ENCODE measurements around the gene POLDIP2. TPM values are rescaled to one million over a fixed set of nuclear protein-coding genes. Genes with fewer than 3 reads are reported as not detected.
"Not testable (repeated sequence)": the region's sequence is repeated elsewhere in the genome, so short reads cannot be mapped to it uniquely, and the experiment has no call there.

The POLDIP2 gene
- total and polyA plus RNA-seq, 7 experiments from 2014 or later: 27.9 to 89.3 (median 31.1) TPM

GRCh38 chr17:28343491-28343932 is 13.8 kb downstream of the POLDIP2 start:
- H3K4me3 Mint-ChIP-seq: no peak overlapping the region
- no peaks in the 10 kb centered on the region for H3K9me3 Mint-ChIP-seq
- ATAC-seq: peak; percentile 32
- peaks cover 0 to 40% (median 4%) of the 10 kb centered on the region in 5 donors for H3K36me3 Mint-ChIP-seq
- ChIA-PET POLR2A (no interaction called here), CTCF (no interaction called here)
- intact Hi-C loops (cut with micrococcal nuclease): no loop called here
- Histone ChIP-seq H3K27ac (ENCODE audit: low read depth, low read length) (no peak overlapping the region), H3K36me3 (ENCODE audit: control insufficient read depth in 2 of 3, insufficient read depth in 3 of 3, low read length in 3 of 3) (peaks cover 3 to 92% (median 14%) of the 10 kb centered on the region in 3 experiments), H3K9me3 (ENCODE audit: control insufficient read depth in 2 of 3, low read length in 3 of 3) (no peaks in the 10 kb centered on the region), H3K27me3 (ENCODE audit: control insufficient read depth in 2 of 2, insufficient read depth in 2 of 2, low read length in 2 of 2) (no peaks in the 10 kb centered on the region), H3K4me1 (ENCODE audit: control insufficient read depth in 2 of 2, insufficient read depth in 2 of 2, low read length in 2 of 2) (no peaks in the 10 kb centered on the region), H3K4me3 (ENCODE audit: low read length) (no peak overlapping the region)
- peak overlapping the region in 6 of 9 donors; percentile 16 to 62 (median 42) for H3K27ac Mint-ChIP-seq
- H3K27me3 Mint-ChIP-seq: no peaks in the 10 kb centered on the region
- DNase-seq: no peak
- peaks cover 0 to 10% (median 3%) of the 10 kb centered on the region in 7 donors for H3K4me1 Mint-ChIP-seq

GRCh38 chr17:28342313-28342712 is 15.0 kb downstream of the POLDIP2 start:
- CTCF ChIA-PET: no interaction called here
- H3K4me3 Mint-ChIP-seq: no peak overlapping the region
- Histone ChIP-seq H3K4me3 (ENCODE audit: low read length) (no peak overlapping the region), H3K9me3 (ENCODE audit: control insufficient read depth in 2 of 3, low read length in 3 of 3) (no peaks in the 10 kb centered on the region), H3K27me3 (ENCODE audit: control insufficient read depth in 2 of 2, insufficient read depth in 2 of 2, low read length in 2 of 2) (no peaks in the 10 kb centered on the region), H3K36me3 (ENCODE audit: control insufficient read depth in 2 of 3, insufficient read depth in 3 of 3, low read length in 3 of 3) (peaks cover 0 to 80% (median 10%) of the 10 kb centered on the region in 3 experiments), H3K27ac (ENCODE audit: low read depth, low read length) (no peak overlapping the region), H3K4me1 (ENCODE audit: control insufficient read depth in 2 of 2, insufficient read depth in 2 of 2, low read length in 2 of 2) (no peaks in the 10 kb centered on the region)
- POLR2A ChIA-PET: interaction anchor here (0.6 to 1.2 kb wide), 2 partner anchors 10 to 29 kb away, joined by 3 to 5 read pairs; partner anchors contain the start of gene SARM1
- H3K9me3 Mint-ChIP-seq: no peaks in the 10 kb centered on the region
- no peak for DNase-seq
- H3K27ac Mint-ChIP-seq: peak overlapping the region in 1 of 9 donors; percentile 9
- peaks cover 0 to 35% (median 4%) of the 10 kb centered on the region in 5 donors for H3K36me3 Mint-ChIP-seq
- peaks cover 3 to 21% (median 14%) of the 10 kb centered on the region in 7 donors for H3K4me1 Mint-ChIP-seq
- ATAC-seq: no peak
- H3K27me3 Mint-ChIP-seq: no peaks in the 10 kb centered on the region
- intact Hi-C loops (cut with micrococcal nuclease): no loop called here

DNA sequence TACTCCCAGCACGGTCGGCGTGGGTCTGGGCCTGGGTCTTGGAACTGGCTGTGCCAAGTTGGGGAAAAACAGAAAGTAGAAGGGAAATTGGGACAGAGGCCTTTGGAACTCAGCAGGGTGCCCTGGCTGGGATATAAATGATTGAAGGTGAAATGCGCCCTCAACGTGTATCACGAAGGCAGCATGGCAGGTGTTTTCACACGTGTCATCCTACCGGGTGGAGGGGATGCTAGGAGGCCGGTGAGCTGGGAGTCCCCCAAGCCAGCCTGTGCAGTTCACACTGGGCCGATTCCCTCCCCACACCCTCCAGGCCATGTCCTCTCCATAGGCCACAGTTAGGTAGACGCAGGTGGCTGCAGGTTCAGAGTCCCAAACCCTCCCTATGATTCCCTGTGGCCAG is 15.8 kb downstream of the POLDIP2 start:
- intact Hi-C loops (cut with micrococcal nuclease): no loop called here
- ChIA-PET POLR2A (interaction anchor here (1.2 kb wide), 1 partner anchor 30 kb away, joined by 3 read pairs; the partner anchor contains the start of gene SARM1), CTCF (no interaction called here)
- no peaks in the 10 kb centered on the region for H3K9me3 ChIP-seq (ENCODE audit: control insufficient read depth in 2 of 3, low read length in 3 of 3)
- DNase-seq: no peak
- Mint-ChIP-seq H3K9me3 (no peaks in the 10 kb centered on the region), H3K27me3 (no peaks in the 10 kb centered on the region), H3K36me3 (peaks cover 0 to 31% (median 4%) of the 10 kb centered on the region in 5 donors), H3K4me3 (no peak overlapping the region), H3K4me1 (peaks cover 9 to 29% (median 22%) of the 10 kb centered on the region in 7 donors), H3K27ac (no peak overlapping the region)
- H3K4me1 ChIP-seq (ENCODE audit: control insufficient read depth in 2 of 2, insufficient read depth in 2 of 2, low read length in 2 of 2): peaks cover 2 to 3% of the 10 kb centered on the region in 2 donors
- H3K4me3 ChIP-seq (ENCODE audit: low read length): no peak overlapping the region
- H3K27ac ChIP-seq (ENCODE audit: low read depth, low read length): no peak overlapping the region
- peaks cover 0 to 72% (median 10%) of the 10 kb centered on the region in 3 experiments for H3K36me3 ChIP-seq (ENCODE audit: control insufficient read depth in 2 of 3, insufficient read depth in 3 of 3, low read length in 3 of 3)
- H3K27me3 ChIP-seq (ENCODE audit: control insufficient read depth in 2 of 2, insufficient read depth in 2 of 2, low read length in 2 of 2): no peaks in the 10 kb centered on the region
- no peak for ATAC-seq

- no peaks in the 10 kb centered on the region for H3K27me3 ChIP-seq (ENCODE audit: control insufficient read depth in 2 of 2, insufficient read depth in 2 of 2, low read length in 2 of 2)
- H3K4me3 Mint-ChIP-seq: peak overlapping the region in 1 of 10 donors; percentile 34
- intact Hi-C loops (cut with micrococcal nuclease): no loop called here
- peaks cover 7 to 9% of the 10 kb centered on the region in 2 donors for H3K4me1 ChIP-seq (ENCODE audit: control insufficient read depth in 2 of 2, insufficient read depth in 2 of 2, low read length in 2 of 2)
- H3K36me3 Mint-ChIP-seq: peaks cover 0 to 31% (median 4%) of the 10 kb centered on the region in 5 donors
- DNase-seq (no peak), ATAC-seq (no peak)
- H3K9me3 ChIP-seq (ENCODE audit: control insufficient read depth in 2 of 3, low read length in 3 of 3): no peaks in the 10 kb centered on the region
- H3K4me3 ChIP-seq (ENCODE audit: low read length): no peak overlapping the region
- ChIA-PET POLR2A (interaction anchor here (0.9 kb wide), 1 partner anchor 612 kb away, joined by 3 read pairs; no protein-coding TSS in a partner anchor), CTCF (no interaction called here)
- H3K4me1 Mint-ChIP-seq: peaks cover 11 to 37% (median 30%) of the 10 kb centered on the region in 7 donors
- H3K27ac ChIP-seq (ENCODE audit: low read depth, low read length): no peak overlapping the region
- H3K36me3 ChIP-seq (ENCODE audit: control insufficient read depth in 2 of 3, insufficient read depth in 3 of 3, low read length in 3 of 3): peaks cover 0 to 66% (median 10%) of the 10 kb centered on the region in 3 experiments
- H3K27ac Mint-ChIP-seq: peak overlapping the region in 1 of 9 donors; percentile 77
- H3K27me3 Mint-ChIP-seq: no peaks in the 10 kb centered on the region
- no peaks in the 10 kb centered on the region for H3K9me3 Mint-ChIP-seq
These were observed 17.0 kb downstream of the POLDIP2 start for GRCh38 chr17:28340374-28340773.

GRCh38 chr17:28339431-28339830 is 17.9 kb downstream of the POLDIP2 start:
- peaks cover 0 to 56% (median 10%) of the 10 kb centered on the region in 3 experiments for H3K36me3 ChIP-seq (ENCODE audit: control insufficient read depth in 2 of 3, insufficient read depth in 3 of 3, low read length in 3 of 3)
- peaks cover 17 to 46% (median 39%) of the 10 kb centered on the region in 7 donors for H3K4me1 Mint-ChIP-seq
- no peak overlapping the region for H3K27ac ChIP-seq (ENCODE audit: low read depth, low read length)
- H3K4me3 ChIP-seq (ENCODE audit: low read length): no peak overlapping the region
- ATAC-seq: no peak
- H3K9me3 Mint-ChIP-seq: no peaks in the 10 kb centered on the region
- intact Hi-C loops (cut with micrococcal nuclease): loop anchor here (5.0 to 10.0 kb wide), 3 partner anchors 205 to 323 kb away; partner anchors contain the start of genes BLTP2 (in 1 of the 2), SDF2 (in 1 of the 2) and SUPT6H (in 1 of the 2)
- H3K27ac Mint-ChIP-seq: no peak overlapping the region
- H3K4me1 ChIP-seq (ENCODE audit: control insufficient read depth in 2 of 2, insufficient read depth in 2 of 2, low read length in 2 of 2): peaks cover 11 to 13% of the 10 kb centered on the region in 2 donors
- ChIA-PET CTCF (no interaction called here), POLR2A (interaction anchor here (2.7 kb wide), 1 partner anchor 18 kb away, joined by 12 read pairs; the partner anchor contains the start of gene POLDIP2)
- H3K36me3 Mint-ChIP-seq: peaks cover 0 to 27% (median 4%) of the 10 kb centered on the region in 5 donors
- H3K27me3 Mint-ChIP-seq: no peaks in the 10 kb centered on the region
- no peaks in the 10 kb centered on the region for H3K9me3 ChIP-seq (ENCODE audit: control insufficient read depth in 2 of 3, low read length in 3 of 3)
- H3K4me3 Mint-ChIP-seq: no peak overlapping the region
- no peaks in the 10 kb centered on the region for H3K27me3 ChIP-seq (ENCODE audit: control insufficient read depth in 2 of 2, insufficient read depth in 2 of 2, low read length in 2 of 2)
- DNase-seq: no peak

GRCh38 chr17:28338769-28339212 is 18.5 kb downstream of the POLDIP2 start:
- peaks cover 24 to 53% (median 45%) of the 10 kb centered on the region in 7 donors for H3K4me1 Mint-ChIP-seq
- POLR2A ChIA-PET: interaction anchor here (2.7 kb wide), 1 partner anchor 18 kb away, joined by 12 read pairs; the partner anchor contains the start of gene POLDIP2
- intact Hi-C loops (cut with micrococcal nuclease): loop anchor here (5.0 to 10.0 kb wide), 3 partner anchors 206 to 324 kb away; partner anchors contain the start of genes BLTP2 (in 1 of the 2), SDF2 (in 1 of the 2) and SUPT6H (in 1 of the 2)
- H3K9me3 Mint-ChIP-seq; H3K27ac ChIP-seq (ENCODE audit: low read depth, low read length); ATAC-seq; DNase-seq; H3K27me3 Mint-ChIP-seq; CTCF ChIA-PET; H3K4me3 ChIP-seq (ENCODE audit: low read length); H3K27me3 ChIP-seq (ENCODE audit: control insufficient read depth in 2 of 2, insufficient read depth in 2 of 2, low read length in 2 of 2); H3K9me3 ChIP-seq (ENCODE audit: control insufficient read depth in 2 of 3, low read length in 3 of 3): not testable (repeated sequence)
- H3K4me3 Mint-ChIP-seq: peak overlapping the region in 1 of 10 donors; percentile 36
- H3K36me3 Mint-ChIP-seq: peaks cover 0 to 25% (median 4%) of the 10 kb centered on the region in 5 donors
- Histone ChIP-seq H3K4me1 (ENCODE audit: control insufficient read depth in 2 of 2, insufficient read depth in 2 of 2, low read length in 2 of 2) (peaks cover 16 to 19% of the 10 kb centered on the region in 2 donors), H3K36me3 (ENCODE audit: control insufficient read depth in 2 of 3, insufficient read depth in 3 of 3, low read length in 3 of 3) (peaks cover 0 to 50% (median 10%) of the 10 kb centered on the region in 3 experiments)
- H3K27ac Mint-ChIP-seq: peak overlapping the region in 1 of 9 donors; percentile 42
